ENCODE results near the gene RNF26. TPM values are rescaled to one million over a fixed set of nuclear protein-coding genes. Genes with fewer than 3 reads are reported as not detected.

The RNF26 gene
- total RNA-seq, 1 experiment from 2014 or later: 69.0 TPM

DNA sequence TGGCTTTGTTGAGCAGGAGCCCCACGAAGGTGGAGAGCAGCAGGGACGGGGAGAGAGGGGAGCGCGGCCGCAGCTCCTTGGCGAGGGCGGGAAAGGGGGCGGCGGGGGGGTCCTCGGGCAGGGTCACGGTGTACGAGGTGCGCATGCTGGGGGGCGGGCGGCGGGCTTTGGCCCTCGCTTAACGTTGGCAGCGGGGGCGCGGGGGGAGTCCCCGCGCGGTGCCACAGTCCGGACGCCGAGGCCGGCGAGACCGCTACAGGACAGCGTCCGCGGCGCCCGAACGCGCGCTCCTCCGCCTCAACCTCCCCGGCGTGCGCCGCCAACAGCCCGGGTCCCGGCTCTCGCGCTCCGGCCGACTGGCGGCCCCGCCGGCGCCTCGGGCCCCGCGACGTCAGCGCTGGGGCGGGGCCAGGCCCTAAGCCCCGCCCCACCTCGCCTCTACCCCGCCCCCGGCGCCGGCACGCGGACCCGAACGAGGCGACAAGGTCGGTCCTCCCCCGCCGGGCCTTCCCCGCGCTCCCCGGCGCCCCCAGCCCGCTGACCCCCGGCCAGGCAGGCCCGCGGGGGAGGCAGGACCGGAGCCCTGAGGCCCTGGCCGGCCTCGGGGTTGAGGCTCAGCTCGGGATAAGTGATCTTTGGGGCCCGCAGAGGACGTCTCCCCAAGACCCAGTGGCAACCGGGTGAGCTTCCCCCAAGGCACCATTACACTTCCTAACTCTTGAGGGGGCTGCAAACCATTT lies 29.7 kb downstream of the RNF26 start:
- DNase-seq (ENCODE audit: low read depth, low spot score) (no peak), ATAC-seq (peak; percentile 85)
- Histone ChIP-seq H3K27me3 (ENCODE audit: control insufficient read depth, insufficient read depth, low read length) (peaks cover 3% of the 10 kb centered on the region; the same call in 1 of the 2 replicates), H3K27ac (ENCODE audit: low read length) (no peak overlapping the region), H3K9me3 (ENCODE audit: control insufficient read depth, insufficient read depth, low read depth, low read length) (no peaks in the 10 kb centered on the region), H3K4me1 (ENCODE audit: control insufficient read depth, insufficient read depth, low read length) (peaks cover 30% of the 10 kb centered on the region), H3K36me3 (ENCODE audit: control insufficient read depth, insufficient read depth, low read length) (no peaks in the 10 kb centered on the region), H3K4me3 (ENCODE audit: low read depth in 2 of 2, low read length in 2 of 2) (peak overlapping the region; percentile 37 to 43)
- ChIA-PET CTCF (no interaction called here), POLR2A (interaction anchor here (0.6 kb wide), 1 partner anchor 262 kb away, joined by 5 read pairs; the partner anchor contains the start of gene DPAGT1)
- in situ Hi-C loops (cut with HindIII; ENCODE audit: low pct_unique_long_range_greater_than_20kb, low sequenced_read_pairs) (no loop called here), intact Hi-C loops (cut with micrococcal nuclease; ENCODE audit: unreplicated experiment) (no loop called here)
- no peak for TF ChIP-seq TCF7L2 (IDR thresholded peaks at IDR 0.05; ENCODE audit: low read depth, low read length)
- BruUV-seq (replicated peaks): no TSS peak

DNA sequence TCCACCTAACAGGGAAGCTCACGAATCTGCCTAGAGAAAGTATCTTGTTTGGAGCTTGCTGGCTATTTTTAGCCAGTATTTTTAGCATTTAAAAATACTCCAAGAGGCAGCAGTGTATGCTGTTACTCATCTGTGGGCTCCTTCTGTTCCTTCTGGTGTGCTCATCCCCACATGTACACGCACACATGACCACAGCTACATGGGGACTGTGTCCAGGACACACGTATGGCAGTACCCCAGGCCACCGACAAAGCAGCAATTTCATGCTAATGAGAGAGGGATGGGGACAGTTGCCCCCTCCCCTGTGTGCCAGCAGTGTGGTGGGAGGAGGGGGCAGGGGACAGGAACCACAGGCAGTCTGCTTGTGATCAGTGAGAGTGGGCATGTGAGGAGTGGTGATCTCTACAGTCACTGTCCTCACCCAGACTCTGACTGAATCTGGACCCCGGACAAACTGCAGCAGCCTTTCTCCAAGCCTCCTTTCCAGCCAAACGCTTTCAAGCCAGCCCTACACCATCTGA lies 30.8 kb downstream of the RNF26 start:
- Histone ChIP-seq H3K27ac (ENCODE audit: low read length) (no peak overlapping the region), H3K4me3 (ENCODE audit: low read depth in 2 of 2, low read length in 2 of 2) (no peak overlapping the region), H3K4me1 (ENCODE audit: control insufficient read depth, insufficient read depth, low read length) (peaks cover 30% of the 10 kb centered on the region), H3K9me3 (ENCODE audit: control insufficient read depth, insufficient read depth, low read depth, low read length) (no peaks in the 10 kb centered on the region), H3K27me3 (ENCODE audit: control insufficient read depth, insufficient read depth, low read length) (peaks cover 3% of the 10 kb centered on the region; the same call in 1 of the 2 replicates), H3K36me3 (ENCODE audit: control insufficient read depth, insufficient read depth, low read length) (no peaks in the 10 kb centered on the region)
- in situ Hi-C loops (cut with HindIII; ENCODE audit: low pct_unique_long_range_greater_than_20kb, low sequenced_read_pairs): no loop called here
- no TSS peak for BruUV-seq (replicated peaks)
- ChIA-PET POLR2A (no interaction called here), CTCF (no interaction called here)
- DNase-seq (ENCODE audit: low read depth, low spot score): no peak
- TF ChIP-seq, protein P1, sequence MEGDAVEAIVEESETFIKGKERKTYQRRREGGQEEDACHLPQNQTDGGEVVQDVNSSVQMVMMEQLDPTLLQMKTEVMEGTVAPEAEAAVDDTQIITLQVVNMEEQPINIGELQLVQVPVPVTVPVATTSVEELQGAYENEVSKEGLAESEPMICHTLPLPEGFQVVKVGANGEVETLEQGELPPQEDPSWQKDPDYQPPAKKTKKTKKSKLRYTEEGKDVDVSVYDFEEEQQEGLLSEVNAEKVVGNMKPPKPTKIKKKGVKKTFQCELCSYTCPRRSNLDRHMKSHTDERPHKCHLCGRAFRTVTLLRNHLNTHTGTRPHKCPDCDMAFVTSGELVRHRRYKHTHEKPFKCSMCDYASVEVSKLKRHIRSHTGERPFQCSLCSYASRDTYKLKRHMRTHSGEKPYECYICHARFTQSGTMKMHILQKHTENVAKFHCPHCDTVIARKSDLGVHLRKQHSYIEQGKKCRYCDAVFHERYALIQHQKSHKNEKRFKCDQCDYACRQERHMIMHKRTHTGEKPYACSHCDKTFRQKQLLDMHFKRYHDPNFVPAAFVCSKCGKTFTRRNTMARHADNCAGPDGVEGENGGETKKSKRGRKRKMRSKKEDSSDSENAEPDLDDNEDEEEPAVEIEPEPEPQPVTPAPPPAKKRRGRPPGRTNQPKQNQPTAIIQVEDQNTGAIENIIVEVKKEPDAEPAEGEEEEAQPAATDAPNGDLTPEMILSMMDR (IDR thresholded peaks at IDR 0.05): no peak
- no peak for TF ChIP-seq TCF7L2 (IDR thresholded peaks at IDR 0.05; ENCODE audit: low read depth, low read length)
- TF ChIP-seq, protein P2, sequence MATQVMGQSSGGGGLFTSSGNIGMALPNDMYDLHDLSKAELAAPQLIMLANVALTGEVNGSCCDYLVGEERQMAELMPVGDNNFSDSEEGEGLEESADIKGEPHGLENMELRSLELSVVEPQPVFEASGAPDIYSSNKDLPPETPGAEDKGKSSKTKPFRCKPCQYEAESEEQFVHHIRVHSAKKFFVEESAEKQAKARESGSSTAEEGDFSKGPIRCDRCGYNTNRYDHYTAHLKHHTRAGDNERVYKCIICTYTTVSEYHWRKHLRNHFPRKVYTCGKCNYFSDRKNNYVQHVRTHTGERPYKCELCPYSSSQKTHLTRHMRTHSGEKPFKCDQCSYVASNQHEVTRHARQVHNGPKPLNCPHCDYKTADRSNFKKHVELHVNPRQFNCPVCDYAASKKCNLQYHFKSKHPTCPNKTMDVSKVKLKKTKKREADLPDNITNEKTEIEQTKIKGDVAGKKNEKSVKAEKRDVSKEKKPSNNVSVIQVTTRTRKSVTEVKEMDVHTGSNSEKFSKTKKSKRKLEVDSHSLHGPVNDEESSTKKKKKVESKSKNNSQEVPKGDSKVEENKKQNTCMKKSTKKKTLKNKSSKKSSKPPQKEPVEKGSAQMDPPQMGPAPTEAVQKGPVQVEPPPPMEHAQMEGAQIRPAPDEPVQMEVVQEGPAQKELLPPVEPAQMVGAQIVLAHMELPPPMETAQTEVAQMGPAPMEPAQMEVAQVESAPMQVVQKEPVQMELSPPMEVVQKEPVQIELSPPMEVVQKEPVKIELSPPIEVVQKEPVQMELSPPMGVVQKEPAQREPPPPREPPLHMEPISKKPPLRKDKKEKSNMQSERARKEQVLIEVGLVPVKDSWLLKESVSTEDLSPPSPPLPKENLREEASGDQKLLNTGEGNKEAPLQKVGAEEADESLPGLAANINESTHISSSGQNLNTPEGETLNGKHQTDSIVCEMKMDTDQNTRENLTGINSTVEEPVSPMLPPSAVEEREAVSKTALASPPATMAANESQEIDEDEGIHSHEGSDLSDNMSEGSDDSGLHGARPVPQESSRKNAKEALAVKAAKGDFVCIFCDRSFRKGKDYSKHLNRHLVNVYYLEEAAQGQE (IDR thresholded peaks at IDR 0.05; ENCODE audit: insufficient read depth in 1 of 2, low read depth in 2 of 2, low read length in 1 of 2): no peak
- TF ChIP-seq SIN3A (IDR thresholded peaks at IDR 0.05; ENCODE audit: borderline replicate concordance, insufficient read depth, low read depth, low read length): no peak
- TF ChIP-seq POLR2AphosphoS5 (IDR thresholded peaks at IDR 0.05; ENCODE audit: low read depth, low read length): no peak
- ATAC-seq: no peak
- intact Hi-C loops (cut with micrococcal nuclease; ENCODE audit: unreplicated experiment): no loop called here

Measured in Panc1 (cell line).